ENCODE results near the gene ABCC11. TPM values are rescaled to one million over a fixed set of nuclear protein-coding genes. Genes with fewer than 3 reads are reported as not detected.

ABCC11 gene
- total RNA-seq, 1 donor from 2014 or later, result 0.05 TPM

DNA sequence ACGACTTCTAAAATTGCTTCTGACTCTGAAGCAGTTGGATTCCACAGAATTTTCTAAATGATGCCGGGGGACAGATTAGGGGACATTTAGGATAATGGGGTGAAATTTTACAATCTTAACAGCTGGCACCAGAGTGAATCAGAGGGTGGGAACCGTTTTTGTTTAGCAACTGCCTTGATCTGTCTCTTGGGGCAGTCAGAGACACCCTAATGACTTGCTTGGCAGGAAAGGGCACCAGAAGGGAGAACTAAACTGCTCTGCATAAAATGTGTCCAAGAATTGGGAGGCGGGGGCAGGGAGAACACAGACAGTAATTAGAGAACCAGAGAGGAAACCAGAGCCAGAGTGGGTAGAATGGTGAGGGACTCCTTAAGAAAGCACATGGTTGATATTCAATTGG, 85.4 kb downstream of the ABCC11 start:
- H3K4me3 ChIP-seq, result no peak overlapping the region
- TF ChIP-seq, protein P1, sequence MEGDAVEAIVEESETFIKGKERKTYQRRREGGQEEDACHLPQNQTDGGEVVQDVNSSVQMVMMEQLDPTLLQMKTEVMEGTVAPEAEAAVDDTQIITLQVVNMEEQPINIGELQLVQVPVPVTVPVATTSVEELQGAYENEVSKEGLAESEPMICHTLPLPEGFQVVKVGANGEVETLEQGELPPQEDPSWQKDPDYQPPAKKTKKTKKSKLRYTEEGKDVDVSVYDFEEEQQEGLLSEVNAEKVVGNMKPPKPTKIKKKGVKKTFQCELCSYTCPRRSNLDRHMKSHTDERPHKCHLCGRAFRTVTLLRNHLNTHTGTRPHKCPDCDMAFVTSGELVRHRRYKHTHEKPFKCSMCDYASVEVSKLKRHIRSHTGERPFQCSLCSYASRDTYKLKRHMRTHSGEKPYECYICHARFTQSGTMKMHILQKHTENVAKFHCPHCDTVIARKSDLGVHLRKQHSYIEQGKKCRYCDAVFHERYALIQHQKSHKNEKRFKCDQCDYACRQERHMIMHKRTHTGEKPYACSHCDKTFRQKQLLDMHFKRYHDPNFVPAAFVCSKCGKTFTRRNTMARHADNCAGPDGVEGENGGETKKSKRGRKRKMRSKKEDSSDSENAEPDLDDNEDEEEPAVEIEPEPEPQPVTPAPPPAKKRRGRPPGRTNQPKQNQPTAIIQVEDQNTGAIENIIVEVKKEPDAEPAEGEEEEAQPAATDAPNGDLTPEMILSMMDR (IDR thresholded peaks at IDR 0.05; ENCODE audit: borderline replicate concordance), result no peak
- no peaks in the 10 kb centered on the region for H3K9me3 ChIP-seq (replicated peaks)
- intact Hi-C loops (cut with micrococcal nuclease), result loop anchor here (10.0 kb wide), 1 partner anchor 1127 kb away; no protein-coding TSS in a partner anchor
- no peak for DNase-seq
- H3K36me3 ChIP-seq, result no peaks in the 10 kb centered on the region
- no peak overlapping the region for H3K27ac ChIP-seq (replicated peaks)
- peaks cover 12% of the 10 kb centered on the region for H3K4me1 ChIP-seq
- H3K27me3 ChIP-seq (ENCODE audit: low read depth), result no peaks in the 10 kb centered on the region

DNA sequence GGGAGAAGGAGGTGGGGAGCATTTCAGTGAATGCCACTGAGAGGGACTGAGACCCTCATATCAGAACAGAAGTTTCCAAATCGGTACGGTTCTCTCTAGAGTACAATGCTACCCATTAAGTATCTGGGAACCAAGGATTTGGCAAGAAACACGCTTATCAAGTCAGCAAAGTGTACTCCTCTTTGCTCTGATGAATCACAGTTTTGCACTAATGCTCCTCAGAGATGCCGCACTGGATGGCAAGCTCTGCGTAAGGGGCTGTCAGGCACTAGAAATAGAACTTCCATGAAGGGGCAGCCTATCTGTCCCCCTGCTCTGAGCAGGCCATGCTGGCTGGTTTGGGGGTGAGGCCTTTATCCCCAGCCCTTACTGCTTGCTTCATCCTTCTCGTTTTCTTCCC, 86.8 kb downstream of the ABCC11 start:
- no peaks in the 10 kb centered on the region for H3K36me3 ChIP-seq
- no peaks in the 10 kb centered on the region for H3K27me3 ChIP-seq (ENCODE audit: low read depth)
- H3K4me3 ChIP-seq, result no peak overlapping the region
- no peak for DNase-seq
- no peak overlapping the region for H3K27ac ChIP-seq (replicated peaks)
- TF ChIP-seq, protein P1 (IDR thresholded peaks at IDR 0.05; ENCODE audit: borderline replicate concordance), result no peak
- peaks cover 21% of the 10 kb centered on the region for H3K4me1 ChIP-seq
- intact Hi-C loops (cut with micrococcal nuclease), result loop anchor here (10.0 kb wide), 1 partner anchor 1126 kb away; no protein-coding TSS in a partner anchor
- H3K9me3 ChIP-seq (replicated peaks), result no peaks in the 10 kb centered on the region

DNA sequence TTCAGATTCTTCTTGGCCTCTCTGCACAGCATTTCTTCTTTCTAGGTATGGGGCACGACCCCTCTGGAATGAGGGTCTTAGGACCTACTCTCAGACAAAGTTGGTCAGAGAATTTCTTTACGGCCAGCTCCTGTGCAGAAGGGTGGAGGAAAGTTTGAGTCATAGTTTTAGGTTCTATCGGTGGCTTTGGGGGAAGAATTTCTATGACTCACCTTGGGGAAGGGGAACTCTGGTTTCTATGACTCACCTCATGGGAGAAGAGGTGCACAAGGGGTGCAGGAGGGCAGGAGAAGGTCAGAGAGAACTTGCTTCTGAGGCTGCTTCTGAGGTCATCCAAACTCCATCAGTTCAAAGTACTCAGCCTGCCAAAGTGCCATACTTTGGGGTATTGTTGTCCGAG, 89.0 kb downstream of the ABCC11 start:
- Histone ChIP-seq H3K27ac (replicated peaks) (peak overlapping the region; percentile 64), H3K27me3 (ENCODE audit: low read depth) (no peaks in the 10 kb centered on the region), H3K9me3 (replicated peaks) (no peaks in the 10 kb centered on the region), H3K4me3 (no peak overlapping the region), H3K36me3 (no peaks in the 10 kb centered on the region), H3K4me1 (peaks cover 15% of the 10 kb centered on the region)
- DNase-seq, result no peak
- TF ChIP-seq, protein P1 (IDR thresholded peaks at IDR 0.05; ENCODE audit: borderline replicate concordance), result no peak
- intact Hi-C loops (cut with micrococcal nuclease), result no loop called here

DNA sequence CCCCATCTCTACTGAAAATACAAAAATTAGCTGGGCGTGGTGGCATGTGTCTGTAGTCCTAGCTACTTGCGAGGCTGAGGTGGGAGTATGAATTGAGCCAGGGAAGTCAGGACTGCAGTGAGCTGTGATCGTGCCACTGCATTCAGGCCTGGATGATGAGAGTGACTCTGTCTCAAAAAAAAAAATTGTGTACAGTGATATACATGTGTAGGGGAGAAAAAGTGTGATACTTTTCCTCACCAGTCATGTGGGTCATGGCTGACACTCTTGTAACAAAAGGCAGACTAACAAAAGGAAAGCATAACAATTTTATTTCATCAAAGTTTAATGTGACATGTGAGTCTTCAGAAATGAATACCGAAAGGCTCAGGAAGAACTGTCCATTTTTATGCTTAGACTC, 89.5 kb downstream of the ABCC11 start:
- Histone ChIP-seq H3K36me3 (no peaks in the 10 kb centered on the region), H3K27me3 (ENCODE audit: low read depth) (no peaks in the 10 kb centered on the region), H3K4me3 (no peak overlapping the region), H3K9me3 (replicated peaks) (no peaks in the 10 kb centered on the region), H3K4me1 (peaks cover 15% of the 10 kb centered on the region), H3K27ac (replicated peaks) (peak overlapping the region; percentile 64)
- TF ChIP-seq, protein P1 (IDR thresholded peaks at IDR 0.05; ENCODE audit: borderline replicate concordance), result no peak
- intact Hi-C loops (cut with micrococcal nuclease), result no loop called here
- no peak for DNase-seq

DNA sequence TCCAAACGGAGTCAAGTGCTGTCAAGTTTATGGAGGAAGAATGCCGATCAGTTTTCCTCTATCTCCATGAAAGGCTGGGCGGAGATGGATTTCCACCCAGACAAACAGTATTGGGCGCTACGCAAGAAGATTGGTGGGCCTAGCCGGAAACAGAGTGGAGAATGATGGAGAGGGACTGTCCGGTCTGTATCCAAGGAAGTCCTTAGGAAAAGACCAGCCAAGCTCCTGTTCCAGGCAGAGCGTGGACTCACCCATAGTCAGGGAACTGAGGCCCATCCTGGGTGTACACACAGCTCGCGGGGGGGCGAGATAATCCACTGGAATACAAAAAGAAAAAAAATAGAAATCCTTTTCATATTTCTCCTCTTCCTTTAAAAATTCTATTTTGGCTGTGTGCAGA, 90.0 kb downstream of the ABCC11 start:
- H3K9me3 ChIP-seq (replicated peaks), result no peaks in the 10 kb centered on the region
- H3K27me3 ChIP-seq (ENCODE audit: low read depth), result no peaks in the 10 kb centered on the region
- H3K27ac ChIP-seq (replicated peaks), result peak overlapping the region; percentile 64

More for the DNA sequence above, 90.0 kb downstream of the ABCC11 start:
- Histone ChIP-seq H3K36me3 (no peaks in the 10 kb centered on the region), H3K4me3 (no peak overlapping the region), H3K4me1 (peaks cover 15% of the 10 kb centered on the region)
- no peak for DNase-seq
- TF ChIP-seq, protein P1 (IDR thresholded peaks at IDR 0.05; ENCODE audit: borderline replicate concordance), result no peak
- intact Hi-C loops (cut with micrococcal nuclease), result no loop called here

Data from left ventricle myocardium inferior (tissue), 1 donor.